ENCODE measurements around the gene DISP3. TPM values are rescaled to one million over a fixed set of nuclear protein-coding genes. Genes with fewer than 3 reads are reported as not detected.

The DISP3 gene
- total and polyA plus RNA-seq, 9 of the 15 experiments (the other 6 are each of a cell fraction or from before 2014, with no cell fraction given): 0.03 to 0.19 (median 0.15) TPM; not detected in 5

- intact Hi-C loops (cut with micrococcal nuclease) (no loop called here), in situ Hi-C loops (cut with MboI) (no loop called here)
- H3K4me3 ChIP-seq: no peak overlapping the region
- no peak for TF ChIP-seq SOX6 (IDR thresholded peaks at IDR 0.05)
- TF ChIP-seq BCL6 (CRISPR knock-in tag; IDR thresholded peaks at IDR 0.05): no peak
- TF ChIP-seq CEBPB (tag; IDR thresholded peaks at IDR 0.05): no peak
- no peak for TF ChIP-seq KDM1A (IDR thresholded peaks at IDR 0.05)
- TF ChIP-seq IFI16 (CRISPR knock-in tag; IDR thresholded peaks at IDR 0.05): no peak
- TF ChIP-seq SRSF1 (IDR thresholded peaks at IDR 0.05; ENCODE audit: low read depth, low read length): no peak
- no peak for TF ChIP-seq EP400 (IDR thresholded peaks at IDR 0.05)
- no peak for TF ChIP-seq CBX8 (IDR thresholded peaks at IDR 0.05; ENCODE audit: borderline replicate concordance, extremely low read depth, low read depth, low read length, poor library complexity, severe bottlenecking)
- no peak overlapping the region for H2AFZ ChIP-seq (ENCODE audit: low read depth, low read length)
- 0% methylated on average over 9 of the region's 9 CpGs for WGBS (ENCODE audit: insufficient coverage, low coverage, missing lambda C conversion rate)
- ChIA-PET CTCF (ENCODE audit: low intra/inter-chr PET ratio) (no interaction called here), POLR2A (interaction anchor here (0.7 kb wide), 1 partner anchor 90 kb away, joined by 5 read pairs; no protein-coding TSS in a partner anchor)
- H3K9ac ChIP-seq (ENCODE audit: insufficient read depth in 1 of 2, low read depth in 2 of 2, low read length in 2 of 2): no peak overlapping the region
- no peak overlapping the region for H3K27ac ChIP-seq (ENCODE audit: extremely low read depth, low read depth, low read length)
- no peaks in the 10 kb centered on the region for H3K79me2 ChIP-seq (ENCODE audit: control insufficient read depth, insufficient read depth, low read length)
- peaks cover 25 to 71% of the 10 kb centered on the region in 2 experiments; a peak in 4 of 5 replicates for H3K27me3 ChIP-seq (ENCODE audit: control insufficient read depth in 2 of 2, insufficient read depth in 2 of 2, low read length in 2 of 2)
- no peaks in the 10 kb centered on the region for H3K9me1 ChIP-seq (ENCODE audit: control insufficient read depth, insufficient read depth, low read length)
- H3K4me1 ChIP-seq (replicated peaks in 1 of 2; ENCODE audit: control insufficient read depth in 2 of 2, insufficient read depth in 2 of 2, low read length in 2 of 2): no peaks in the 10 kb centered on the region
- ATAC-seq: no peak
- H3K36me3 ChIP-seq (ENCODE audit: control insufficient read depth, insufficient read depth, low read length): no peaks in the 10 kb centered on the region
- peaks cover 15% of the 10 kb centered on the region; the same call in 1 of the 2 replicates for H4K20me1 ChIP-seq (replicated peaks; ENCODE audit: control insufficient read depth, insufficient read depth, low read length)
- no peaks in the 10 kb centered on the region for H3K9me3 ChIP-seq (replicated peaks; ENCODE audit: control insufficient read depth, insufficient read depth, low read depth, low read length)
- FAIRE-seq: no peak
- H3K4me2 ChIP-seq (ENCODE audit: insufficient read depth, low read length): no peak overlapping the region
- no peak for DNase-seq (ENCODE audit: extremely low read depth in 1 of 4, low spot score in 3 of 4)
- no TSS peak for BruUV-seq (replicated peaks)
These were observed 17.3 kb upstream of the DISP3 start for GRCh38 chr1:11461531-11462137.
